ENCODE results near the gene XPR1.
"Not testable (repeated sequence)": the region's sequence is repeated elsewhere in the genome, so short reads cannot be mapped to it uniquely, and the experiment has no call there.

XPR1 gene

GRCh38 chr1:180680558-180681144 lies 48.8 kb downstream of the XPR1 start:
- DNase-seq (ENCODE audit: low read depth), result no peak
- TF ChIP-seq MAX (IDR thresholded peaks at IDR 0.05; ENCODE audit: low read depth, low read length) (no peak), POLR2A (IDR thresholded peaks at IDR 0.05; ENCODE audit: extremely low read depth, insufficient read length) (no peak), MYC (IDR thresholded peaks at IDR 0.05; ENCODE audit: low read depth, low read length) (no peak), CTCF (IDR thresholded peaks at IDR 0.05; ENCODE audit: low read depth, low read length) (no peak)
- no peak overlapping the region for H3K4me3 ChIP-seq (ENCODE audit: low read depth, low read length)

- not testable (repeated sequence) for DNase-seq (ENCODE audit: low read depth); H3K4me3 ChIP-seq (ENCODE audit: low read depth, low read length)
Observed at GRCh38 chr1:180683117-180683516, 51.3 kb downstream of the XPR1 start.

- no peak overlapping the region for H3K4me3 ChIP-seq (ENCODE audit: low read depth, low read length)
- TF ChIP-seq MYC (IDR thresholded peaks at IDR 0.05; ENCODE audit: low read depth, low read length), result no peak
- TF ChIP-seq MAX (IDR thresholded peaks at IDR 0.05; ENCODE audit: low read depth, low read length), result no peak
- no peak for TF ChIP-seq POLR2A (IDR thresholded peaks at IDR 0.05; ENCODE audit: extremely low read depth, insufficient read length)
- no peak for TF ChIP-seq CTCF (IDR thresholded peaks at IDR 0.05; ENCODE audit: low read depth, low read length)
- no peak for DNase-seq (ENCODE audit: low read depth)
Observed at GRCh38 chr1:180691322-180691913, 59.6 kb downstream of the XPR1 start.

- no peak overlapping the region for H3K4me3 ChIP-seq (ENCODE audit: low read depth, low read length)
- no peak for DNase-seq (ENCODE audit: low read depth)
- TF ChIP-seq MYC (IDR thresholded peaks at IDR 0.05; ENCODE audit: low read depth, low read length) (no peak), POLR2A (IDR thresholded peaks at IDR 0.05; ENCODE audit: extremely low read depth, insufficient read length) (no peak), MAX (IDR thresholded peaks at IDR 0.05; ENCODE audit: low read depth, low read length) (no peak), CTCF (IDR thresholded peaks at IDR 0.05; ENCODE audit: low read depth, low read length) (no peak)
Observed at GRCh38 chr1:180693564-180694244, 61.9 kb downstream of the XPR1 start.

GRCh38 chr1:180695282-180695681 lies 63.5 kb downstream of the XPR1 start:
- DNase-seq (ENCODE audit: low read depth), result no peak
- H3K4me3 ChIP-seq (ENCODE audit: low read depth, low read length), result no peak overlapping the region
- TF ChIP-seq CTCF (IDR thresholded peaks at IDR 0.05; ENCODE audit: low read depth, low read length), result no peak
- no peak for TF ChIP-seq POLR2A (IDR thresholded peaks at IDR 0.05; ENCODE audit: extremely low read depth, insufficient read length)
- TF ChIP-seq MYC (IDR thresholded peaks at IDR 0.05; ENCODE audit: low read depth, low read length), result no peak
- no peak for TF ChIP-seq MAX (IDR thresholded peaks at IDR 0.05; ENCODE audit: low read depth, low read length)

GRCh38 chr1:180696361-180696760 lies 64.5 kb downstream of the XPR1 start:
- H3K4me3 ChIP-seq (ENCODE audit: low read depth, low read length), result no peak overlapping the region
- TF ChIP-seq CTCF (IDR thresholded peaks at IDR 0.05; ENCODE audit: low read depth, low read length), result no peak
- no peak for TF ChIP-seq MAX (IDR thresholded peaks at IDR 0.05; ENCODE audit: low read depth, low read length)
- TF ChIP-seq POLR2A (IDR thresholded peaks at IDR 0.05; ENCODE audit: extremely low read depth, insufficient read length), result no peak
- TF ChIP-seq MYC (IDR thresholded peaks at IDR 0.05; ENCODE audit: low read depth, low read length), result no peak
- no peak for DNase-seq (ENCODE audit: low read depth)
